Trophoblast cell (in vitro differentiated cells and primary cell): Measurements from ENCODE around the gene CDC25C.
"Not testable (repeated sequence)": the region's sequence is repeated elsewhere in the genome, so short reads cannot be mapped to it uniquely, and the experiment has no call there.

ENCODE experiments used
- DNase-seq, 2 donors: peaks; one replicate each; pipeline ENCODE4 v3.0.0-alpha.2; 2016
- H2AFZ ChIP-seq: 2 replicates; pipeline ENCODE4 v1.6.1; 2013; ENCODE audit warnings: low read length, moderate library complexity, mild to moderate bottlenecking; ENCODE audit not compliant: insufficient read depth, poor library complexity
- H2AK5ac ChIP-seq: 2 replicates; pipeline ENCODE4 v1.6.1; 2013; ENCODE audit warnings: mild to moderate bottlenecking, low read length
- H2BK120ac ChIP-seq: 2 replicates; pipeline ENCODE4 v1.6.1; 2013; ENCODE audit warnings: low read length, mild to moderate bottlenecking, moderate library complexity; ENCODE audit not compliant: insufficient read depth, poor library complexity
- H2BK12ac ChIP-seq: 2 replicates; pipeline ENCODE4 v1.6.1; 2013; ENCODE audit warnings: mild to moderate bottlenecking, low read length, moderate library complexity
- H2BK5ac ChIP-seq: 2 replicates; pipeline ENCODE4 v1.6.1; 2013; ENCODE audit warnings: low read length, low read depth, moderate library complexity, mild to moderate bottlenecking; ENCODE audit not compliant: poor library complexity
- H3K14ac ChIP-seq: 2 replicates; pipeline ENCODE4 v1.6.1; 2013; ENCODE audit warnings: mild to moderate bottlenecking, low read length
- H3K18ac ChIP-seq: 2 replicates; pipeline ENCODE4 v1.6.1; 2013; ENCODE audit warnings: mild to moderate bottlenecking, low read length
- H3K23ac ChIP-seq: 2 replicates; pipeline ENCODE4 v1.6.1; 2013; ENCODE audit warnings: low read length
- H3K27ac ChIP-seq: 2 replicates; pipeline ENCODE4 v1.5.1; 2013; ENCODE audit warnings: low read depth, mild to moderate bottlenecking, inconsistent platforms, low read length, moderate library complexity
- H3K27me3 ChIP-seq: 2 replicates; pipeline ENCODE4 v1.6.1; 2013; ENCODE audit warnings: inconsistent platforms, mild to moderate bottlenecking, low read length, moderate library complexity; ENCODE audit not compliant: insufficient read depth
- H3K36me3 ChIP-seq, 2 experiments: 1 replicate in 1 of 2; 2 replicates in 1 of 2; pipeline ENCODE4 v1.6.1; 2013; ENCODE audit warnings: low read length in 2 of 2, mild to moderate bottlenecking in 2 of 2, moderate library complexity in 1 of 2; ENCODE audit not compliant: insufficient read depth in 2 of 2, control insufficient read depth in 1 of 2
- H3K4ac ChIP-seq: 2 replicates; pipeline ENCODE4 v1.6.1; 2013; ENCODE audit warnings: low read depth, mild to moderate bottlenecking, low read length, moderate library complexity
- H3K4me1 ChIP-seq, 2 experiments: 1 replicate in 1 of 2; 2 replicates in 1 of 2; pipeline ENCODE4 v1.6.1; 2013; ENCODE audit warnings: low read length in 2 of 2, mild to moderate bottlenecking in 2 of 2, moderate library complexity in 1 of 2; ENCODE audit not compliant: insufficient read depth in 2 of 2, control insufficient read depth in 1 of 2
- H3K4me2 ChIP-seq: 2 replicates; pipeline ENCODE4 v1.6.1; 2013; ENCODE audit warnings: inconsistent platforms, mild to moderate bottlenecking, low read length, moderate library complexity
- H3K4me3 ChIP-seq: 2 replicates; pipeline ENCODE4 v1.5.1; 2013; ENCODE audit warnings: mild to moderate bottlenecking, low read depth, low read length, inconsistent platforms
- H3K79me1 ChIP-seq: one replicate; pipeline ENCODE4 v1.6.1; 2013; ENCODE audit warnings: low read length
- H3K79me2 ChIP-seq: 2 replicates; pipeline ENCODE4 v1.6.1; 2013; ENCODE audit warnings: low read length, mild to moderate bottlenecking; ENCODE audit not compliant: control insufficient read depth, insufficient read depth, poor library complexity
- H3K9ac ChIP-seq: 2 replicates; pipeline ENCODE4 v1.6.1; 2013; ENCODE audit warnings: mild to moderate bottlenecking, low read length
- H3K9me3 ChIP-seq: 2 replicates; pipeline ENCODE4 v1.6.1; 2013; ENCODE audit warnings: low read depth, mild to moderate bottlenecking, control low read depth, inconsistent platforms, low read length; ENCODE audit not compliant: insufficient read depth
- H4K12ac ChIP-seq: 2 replicates; pipeline ENCODE4 v1.6.1; 2013; ENCODE audit warnings: low read depth, mild to moderate bottlenecking, low read length, moderate library complexity
- H4K8ac ChIP-seq: 2 replicates; pipeline ENCODE4 v1.6.1; 2013; ENCODE audit warnings: low read depth, mild to moderate bottlenecking, low read length, moderate library complexity
- H4K91ac ChIP-seq: one replicate; pipeline ENCODE4 v1.6.1; 2013; ENCODE audit warnings: low read depth, mild to moderate bottlenecking, low read length, moderate library complexity
- WGBS: extraction: QIAGEN DNeasy Blood & Tissue Kit; methylation state at CpG from one replicate; pipeline ENCODE4 v1.1.7; 2013; ENCODE audit warnings: missing lambda C conversion rate; ENCODE audit not compliant: insufficient read length, insufficient coverage; ENCODE audit errors: extremely low coverage; 5-methylcytosine and 5-hydroxymethylcytosine counted together

The CDC25C gene

GRCh38 chr5:138258704-138259292 is 72.8 kb downstream of the CDC25C start:
- H3K27me3 ChIP-seq, result no peaks in the 10 kb centered on the region
- no peak overlapping the region for H2AK5ac ChIP-seq
- H2BK5ac ChIP-seq, result no peak overlapping the region
- no peak overlapping the region for H3K14ac ChIP-seq
- H3K4ac ChIP-seq, result no peak overlapping the region
- no peaks in the 10 kb centered on the region for H3K79me2 ChIP-seq
- peaks cover 1% of the 10 kb centered on the region for H3K9me3 ChIP-seq
- H3K27ac ChIP-seq, result no peak overlapping the region
- no peak for DNase-seq
- no peaks in the 10 kb centered on the region for H3K4me1 ChIP-seq
- H4K91ac ChIP-seq, result no peak overlapping the region
- no CpG with 5 or more reads among the region's 4 CpGs for WGBS
- no peak overlapping the region for H3K18ac ChIP-seq
- no peak overlapping the region for H2BK120ac ChIP-seq
- H3K36me3 ChIP-seq, result no peaks in the 10 kb centered on the region
- no peak overlapping the region for H2AFZ ChIP-seq
- H3K9ac ChIP-seq, result no peak overlapping the region
- H2BK12ac ChIP-seq, result no peak overlapping the region
- H3K23ac ChIP-seq, result no peak overlapping the region
- no peaks in the 10 kb centered on the region for H3K79me1 ChIP-seq
- H4K12ac ChIP-seq, result no peak overlapping the region
- no peak overlapping the region for H4K8ac ChIP-seq
- H3K4me3 ChIP-seq, result no peak overlapping the region
- H3K4me2 ChIP-seq, result no peak overlapping the region

- H4K12ac ChIP-seq, result no peak overlapping the region
- H3K4me2 ChIP-seq, result no peak overlapping the region
- H3K18ac ChIP-seq, result no peak overlapping the region
- H3K4me3 ChIP-seq, result no peak overlapping the region
- no peak overlapping the region for H2AFZ ChIP-seq
- no peak for DNase-seq
- H2BK120ac ChIP-seq, result no peak overlapping the region
- no peaks in the 10 kb centered on the region for H3K79me1 ChIP-seq
- H3K23ac ChIP-seq, result no peak overlapping the region
- H3K4ac ChIP-seq, result no peak overlapping the region
- no peak overlapping the region for H4K8ac ChIP-seq
- no peak overlapping the region for H2AK5ac ChIP-seq
- H3K4me1 ChIP-seq, result no peaks in the 10 kb centered on the region
- WGBS, result no CpG with 5 or more reads among the region's 29 CpGs
- no peak overlapping the region for H2BK12ac ChIP-seq
- no peaks in the 10 kb centered on the region for H3K79me2 ChIP-seq
- peaks cover 2% of the 10 kb centered on the region for H3K9me3 ChIP-seq
- no peak overlapping the region for H3K27ac ChIP-seq
- no peak overlapping the region for H3K14ac ChIP-seq
- H3K36me3 ChIP-seq, result no peaks in the 10 kb centered on the region
- H4K91ac ChIP-seq, result no peak overlapping the region
- no peak overlapping the region for H2BK5ac ChIP-seq
- no peak overlapping the region for H3K9ac ChIP-seq
- H3K27me3 ChIP-seq, result no peaks in the 10 kb centered on the region
Measured at GRCh38 chr5:138257583-138257982, 74.0 kb downstream of the CDC25C start.

- Histone ChIP-seq H4K8ac (no peak overlapping the region), H4K91ac (no peak overlapping the region), H2BK12ac (no peak overlapping the region), H3K79me2 (no peaks in the 10 kb centered on the region), H3K79me1 (no peaks in the 10 kb centered on the region), H2BK5ac (no peak overlapping the region), H3K18ac (no peak overlapping the region), H2BK120ac (no peak overlapping the region), H3K9me3 (peaks cover 2% of the 10 kb centered on the region), H3K14ac (no peak overlapping the region), H2AK5ac (no peak overlapping the region), H3K4ac (no peak overlapping the region), H2AFZ (no peak overlapping the region), H3K9ac (no peak overlapping the region), H4K12ac (no peak overlapping the region), H3K27me3 (no peaks in the 10 kb centered on the region), H3K4me1 (no peaks in the 10 kb centered on the region), H3K4me2 (no peak overlapping the region), H3K23ac (no peak overlapping the region), H3K27ac (no peak overlapping the region), H3K4me3 (no peak overlapping the region), H3K36me3 (no peaks in the 10 kb centered on the region)
- DNase-seq, result no peak
- WGBS, result no CpG with 5 or more reads among the region's 3 CpGs
Measured at GRCh38 chr5:138252944-138253343, 78.7 kb downstream of the CDC25C start.

- DNase-seq, H2AK5ac ChIP-seq, H4K91ac ChIP-seq, H3K4me2 ChIP-seq, H2BK12ac ChIP-seq, H2AFZ ChIP-seq, H3K9ac ChIP-seq, H3K27me3 ChIP-seq, H3K4me3 ChIP-seq, H4K8ac ChIP-seq, H4K12ac ChIP-seq, H3K27ac ChIP-seq, H3K4ac ChIP-seq, H3K18ac ChIP-seq, H3K79me2 ChIP-seq, H3K4me1 ChIP-seq, H3K79me1 ChIP-seq, H2BK5ac ChIP-seq, H3K9me3 ChIP-seq, H3K36me3 ChIP-seq, H2BK120ac ChIP-seq, H3K14ac ChIP-seq, H3K23ac ChIP-seq: not testable (repeated sequence)
- no CpG with 5 or more reads among the region's 2 CpGs for WGBS
Measured at GRCh38 chr5:138247800-138248199, 83.8 kb downstream of the CDC25C start.
